ENCODE results near the gene TM9SF2. TPM values are rescaled to one million over a fixed set of nuclear protein-coding genes. Genes with fewer than 3 reads are reported as not detected.

TM9SF2 gene
- total RNA-seq, 4 donors from 2014 or later = 27.9 to 171 (median 116) TPM

- in situ Hi-C loops (cut with MboI; ENCODE audit: low pct_ligation_motif_present in 1 of 4, low pct_unique_long_range_greater_than_20kb in 1 of 4, low sequenced_read_pairs in 3 of 4) = loop anchor here in 1 of 4 donors (25.0 kb wide), 1 partner anchor 104 kb away; the partner anchor contains the start of gene CLYBL
- no peaks in the 10 kb centered on the region for H3K27me3 ChIP-seq
Observed at GRCh38 chr13:99507986-99508385, 6.7 kb downstream of the TM9SF2 start.

DNA sequence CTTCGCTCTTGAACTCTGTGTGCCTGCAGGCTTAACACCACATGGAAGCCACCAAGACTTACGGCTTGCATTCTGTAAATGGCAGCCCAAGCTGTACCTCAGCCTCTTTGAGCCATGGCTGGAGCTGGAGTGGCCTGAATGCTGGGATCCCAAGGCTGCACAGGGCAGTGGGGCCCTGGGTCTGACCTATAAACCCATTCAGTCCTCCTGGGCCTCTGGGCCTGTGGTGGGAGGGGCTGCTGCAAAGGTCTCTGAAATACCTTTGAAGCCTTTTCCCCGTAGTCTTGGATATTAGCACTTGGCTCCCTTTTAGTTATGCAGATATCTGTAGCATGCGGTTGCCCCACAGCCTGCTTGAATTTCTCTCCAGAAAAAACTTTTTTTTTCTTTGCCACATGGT is 8.2 kb downstream of the TM9SF2 start:
- in situ Hi-C loops (cut with MboI; ENCODE audit: low pct_ligation_motif_present in 1 of 4, low pct_unique_long_range_greater_than_20kb in 1 of 4, low sequenced_read_pairs in 3 of 4) = loop anchor here in 1 of 4 donors (25.0 kb wide), 1 partner anchor 103 kb away; the partner anchor contains the start of gene CLYBL

More at GRCh38 chr13:99507986-99508385, 6.7 kb downstream of the TM9SF2 start:
- Histone ChIP-seq H3K27ac (no peak overlapping the region), H3K4me3 (no peak overlapping the region), H3K36me3 (peaks cover 0 to 16% (median 0%) of the 10 kb centered on the region in 4 donors), H3K9me3 (no peaks in the 10 kb centered on the region), H3K4me1 (peaks cover 7 to 67% (median 34%) of the 10 kb centered on the region in 4 donors)
- intact Hi-C loops (cut with DNase I; ENCODE audit: low total_unique reads) = loop anchor here (10.0 kb wide), 1 partner anchor 1703 kb away; no protein-coding TSS in a partner anchor
- no peak for DNase-seq
- no peak for TF ChIP-seq EP300 (IDR thresholded peaks at IDR 0.05; ENCODE audit: low read depth)
- no peak for TF ChIP-seq CTCF (IDR thresholded peaks at IDR 0.05)
- no peak for TF ChIP-seq POLR2AphosphoS5 (IDR thresholded peaks at IDR 0.05)
- TF ChIP-seq POLR2A (IDR thresholded peaks at IDR 0.05) = no peak

GRCh38 chr13:99514801-99515200 is 13.5 kb downstream of the TM9SF2 start:
- 76 to 86% methylated on average over 3 to 4 of the region's 4 CpGs for WGBS, 2 donors (ENCODE audit: low coverage in 1 of 2)
- H3K27me3 ChIP-seq = no peaks in the 10 kb centered on the region
- in situ Hi-C loops (cut with MboI; ENCODE audit: low pct_ligation_motif_present in 1 of 4, low pct_unique_long_range_greater_than_20kb in 1 of 4, low sequenced_read_pairs in 3 of 4) = loop anchor here in 1 of 4 donors (10.0 to 25.0 kb wide), 2 partner anchors 70 to 98 kb away; partner anchors contain the start of gene CLYBL
- intact Hi-C loops (cut with DNase I; ENCODE audit: low total_unique reads) = no loop called here
- TF ChIP-seq EP300 (IDR thresholded peaks at IDR 0.05; ENCODE audit: low read depth) = no peak
- TF ChIP-seq POLR2AphosphoS5 (IDR thresholded peaks at IDR 0.05) = no peak
- no peak for TF ChIP-seq POLR2A (IDR thresholded peaks at IDR 0.05)
- no peak for TF ChIP-seq CTCF (IDR thresholded peaks at IDR 0.05)
- H3K27ac ChIP-seq = no peak overlapping the region
- H3K9me3 ChIP-seq = no peaks in the 10 kb centered on the region
- no peak overlapping the region for H3K4me3 ChIP-seq
- DNase-seq = no peak
- H3K4me1 ChIP-seq = peaks cover 0 to 34% (median 3%) of the 10 kb centered on the region in 4 donors
- peaks cover 0 to 24% (median 2%) of the 10 kb centered on the region in 4 donors for H3K36me3 ChIP-seq

More for the DNA sequence above, 8.2 kb downstream of the TM9SF2 start:
- Histone ChIP-seq H3K9me3 (no peaks in the 10 kb centered on the region), H3K27me3 (no peaks in the 10 kb centered on the region), H3K4me3 (no peak overlapping the region), H3K36me3 (peaks cover 0 to 16% (median 0%) of the 10 kb centered on the region in 4 donors), H3K27ac (no peak overlapping the region), H3K4me1 (peaks cover 7 to 57% (median 26%) of the 10 kb centered on the region in 4 donors)
- WGBS, 2 donors (ENCODE audit: low coverage in 1 of 2) = 100% methylated on average over 3 to 4 of the region's 4 CpGs
- DNase-seq = no peak
- intact Hi-C loops (cut with DNase I; ENCODE audit: low total_unique reads) = loop anchor here (10.0 kb wide), 1 partner anchor 1705 kb away; no protein-coding TSS in a partner anchor
- no peak for TF ChIP-seq EP300 (IDR thresholded peaks at IDR 0.05; ENCODE audit: low read depth)
- TF ChIP-seq POLR2A (IDR thresholded peaks at IDR 0.05) = no peak
- TF ChIP-seq CTCF (IDR thresholded peaks at IDR 0.05) = no peak
- TF ChIP-seq POLR2AphosphoS5 (IDR thresholded peaks at IDR 0.05) = no peak

GRCh38 chr13:99516153-99516929 is 15.1 kb downstream of the TM9SF2 start:
- TF ChIP-seq EP300 (IDR thresholded peaks at IDR 0.05; ENCODE audit: low read depth) (no peak), POLR2AphosphoS5 (IDR thresholded peaks at IDR 0.05) (no peak), POLR2A (IDR thresholded peaks at IDR 0.05) (no peak), CTCF (IDR thresholded peaks at IDR 0.05) (no peak)
- in situ Hi-C loops (cut with MboI; ENCODE audit: low pct_ligation_motif_present in 1 of 4, low pct_unique_long_range_greater_than_20kb in 1 of 4, low sequenced_read_pairs in 3 of 4) (loop anchor here in 1 of 4 donors (10.0 to 25.0 kb wide), 2 partner anchors 72 to 96 kb away; partner anchors contain the start of gene CLYBL), intact Hi-C loops (cut with DNase I; ENCODE audit: low total_unique reads) (no loop called here)
- no peak for DNase-seq
- WGBS, 2 donors (ENCODE audit: low coverage in 1 of 2) = 73 to 85% methylated on average over 4 to 5 of the region's 5 CpGs
- Histone ChIP-seq H3K27ac (no peak overlapping the region), H3K4me3 (no peak overlapping the region), H3K36me3 (peaks cover 0 to 38% (median 8%) of the 10 kb centered on the region in 4 donors), H3K27me3 (no peaks in the 10 kb centered on the region), H3K4me1 (peaks cover 0 to 34% (median 3%) of the 10 kb centered on the region in 4 donors), H3K9me3 (no peaks in the 10 kb centered on the region)

Measured in transverse colon (tissue), 4 donors.